Loucy (cell line): ENCODE results near the gene TMEM245.

ENCODE experiments used
- EZH2phosphoT487 ChIP-seq: fragments of 200-600 bp; IDR thresholded peaks from 2 replicates; pipeline ENCODE4 v1.6.1; 2018; ENCODE audit warnings: antibody characterized with exemption, mild to moderate bottlenecking, moderate library complexity, borderline replicate concordance
- TF ChIP-seq, protein P1 (sequence below): fragments of 200-600 bp; sonication (generic); conservative IDR thresholded peaks from 2 replicates; pipeline ENCODE4 v1.5.1; 2014; ENCODE audit warnings: mild to moderate bottlenecking, antibody characterized with exemption, low read length

- TF ChIP-seq, protein P1, sequence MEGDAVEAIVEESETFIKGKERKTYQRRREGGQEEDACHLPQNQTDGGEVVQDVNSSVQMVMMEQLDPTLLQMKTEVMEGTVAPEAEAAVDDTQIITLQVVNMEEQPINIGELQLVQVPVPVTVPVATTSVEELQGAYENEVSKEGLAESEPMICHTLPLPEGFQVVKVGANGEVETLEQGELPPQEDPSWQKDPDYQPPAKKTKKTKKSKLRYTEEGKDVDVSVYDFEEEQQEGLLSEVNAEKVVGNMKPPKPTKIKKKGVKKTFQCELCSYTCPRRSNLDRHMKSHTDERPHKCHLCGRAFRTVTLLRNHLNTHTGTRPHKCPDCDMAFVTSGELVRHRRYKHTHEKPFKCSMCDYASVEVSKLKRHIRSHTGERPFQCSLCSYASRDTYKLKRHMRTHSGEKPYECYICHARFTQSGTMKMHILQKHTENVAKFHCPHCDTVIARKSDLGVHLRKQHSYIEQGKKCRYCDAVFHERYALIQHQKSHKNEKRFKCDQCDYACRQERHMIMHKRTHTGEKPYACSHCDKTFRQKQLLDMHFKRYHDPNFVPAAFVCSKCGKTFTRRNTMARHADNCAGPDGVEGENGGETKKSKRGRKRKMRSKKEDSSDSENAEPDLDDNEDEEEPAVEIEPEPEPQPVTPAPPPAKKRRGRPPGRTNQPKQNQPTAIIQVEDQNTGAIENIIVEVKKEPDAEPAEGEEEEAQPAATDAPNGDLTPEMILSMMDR, result no peak
- TF ChIP-seq EZH2phosphoT487, result no peak
These were observed 46.8 kb downstream of the TMEM245 start for GRCh38 chr9:109072821-109073435.
